ELF-1 (cell line): ENCODE data around the gene FMNL3.

Experiments used
- DNase-seq: peaks from one replicate; pipeline ENCODE4 v3.0.0-alpha.2; 2016; ENCODE audit warnings: low read depth, low spot score

Gene FMNL3

DNA sequence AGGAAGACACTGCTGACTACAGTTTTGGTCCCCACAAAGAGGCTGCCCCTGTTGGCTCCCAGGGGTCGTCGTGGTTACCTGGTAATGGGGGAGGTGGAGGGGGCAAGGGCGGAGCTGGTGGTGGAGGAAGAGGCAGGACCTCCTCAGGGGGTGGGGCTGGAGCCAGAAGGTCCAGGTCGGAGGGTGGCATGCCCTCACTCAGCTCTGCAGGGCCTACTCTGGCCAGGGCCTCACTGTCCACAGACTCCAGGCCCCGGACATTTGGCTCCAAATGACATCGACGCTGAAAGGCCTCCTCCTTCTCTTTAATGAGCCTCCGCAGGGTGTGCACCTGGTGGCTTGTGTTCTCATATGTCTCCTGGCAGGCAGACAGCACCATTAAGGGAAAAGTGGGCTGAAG is 55.4 kb downstream of the FMNL3 start:
- DNase-seq, result no peak

DNA sequence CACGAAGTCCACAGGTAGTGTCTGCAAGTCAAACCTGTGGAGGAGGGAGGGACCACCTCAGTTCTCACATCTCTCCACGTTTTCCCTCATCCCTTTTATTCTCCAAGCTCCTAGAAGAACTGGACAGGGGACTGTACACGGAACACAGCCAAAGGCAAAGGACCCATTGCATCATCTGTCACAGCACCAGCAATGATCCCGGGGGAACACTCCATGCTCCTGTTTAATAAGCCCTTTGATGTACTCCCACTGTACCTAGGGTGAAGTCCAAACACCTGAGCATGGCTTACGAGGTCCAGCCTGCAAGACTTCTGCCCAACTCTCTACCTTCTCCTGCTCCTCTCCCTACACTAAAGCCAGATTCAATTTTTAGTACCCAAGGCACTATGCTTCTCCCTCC is 57.3 kb downstream of the FMNL3 start:
- no peak for DNase-seq

DNA sequence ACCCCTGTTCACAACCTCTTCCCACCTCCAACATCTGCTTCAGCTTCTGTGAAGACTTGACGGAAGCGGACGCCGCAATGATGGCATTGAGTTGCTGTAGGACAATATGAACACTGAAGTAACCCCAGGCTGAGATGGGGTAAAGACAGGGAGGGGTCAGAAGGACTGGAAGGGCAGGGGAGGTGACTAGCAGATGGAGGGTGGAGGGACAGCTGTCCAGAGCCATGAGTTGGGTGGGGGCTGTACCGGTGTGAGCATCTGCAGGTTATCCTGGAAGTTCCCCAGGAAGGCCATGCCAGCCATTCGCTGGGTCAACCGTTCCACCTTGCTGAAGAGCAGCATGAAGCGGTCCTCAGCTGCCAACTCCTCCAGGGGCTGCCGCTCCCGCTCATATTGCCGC is 57.8 kb downstream of the FMNL3 start:
- no peak for DNase-seq

DNA sequence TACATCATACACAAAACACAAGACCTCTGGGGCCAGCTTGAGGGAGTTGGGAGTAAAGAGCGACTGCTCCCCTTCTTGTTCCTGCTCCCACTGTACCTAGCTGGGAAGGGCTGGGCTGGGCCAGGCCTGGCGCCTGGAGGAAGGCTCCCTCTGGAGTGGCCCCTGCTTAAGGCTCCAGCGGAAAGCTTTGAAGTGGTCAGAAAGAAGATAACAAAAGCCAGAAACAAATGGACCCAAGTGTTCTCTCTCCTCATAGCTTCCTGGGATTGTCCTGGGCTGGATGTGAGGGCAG is 58.5 kb downstream of the FMNL3 start:
- peak; percentile 37 for DNase-seq

DNA sequence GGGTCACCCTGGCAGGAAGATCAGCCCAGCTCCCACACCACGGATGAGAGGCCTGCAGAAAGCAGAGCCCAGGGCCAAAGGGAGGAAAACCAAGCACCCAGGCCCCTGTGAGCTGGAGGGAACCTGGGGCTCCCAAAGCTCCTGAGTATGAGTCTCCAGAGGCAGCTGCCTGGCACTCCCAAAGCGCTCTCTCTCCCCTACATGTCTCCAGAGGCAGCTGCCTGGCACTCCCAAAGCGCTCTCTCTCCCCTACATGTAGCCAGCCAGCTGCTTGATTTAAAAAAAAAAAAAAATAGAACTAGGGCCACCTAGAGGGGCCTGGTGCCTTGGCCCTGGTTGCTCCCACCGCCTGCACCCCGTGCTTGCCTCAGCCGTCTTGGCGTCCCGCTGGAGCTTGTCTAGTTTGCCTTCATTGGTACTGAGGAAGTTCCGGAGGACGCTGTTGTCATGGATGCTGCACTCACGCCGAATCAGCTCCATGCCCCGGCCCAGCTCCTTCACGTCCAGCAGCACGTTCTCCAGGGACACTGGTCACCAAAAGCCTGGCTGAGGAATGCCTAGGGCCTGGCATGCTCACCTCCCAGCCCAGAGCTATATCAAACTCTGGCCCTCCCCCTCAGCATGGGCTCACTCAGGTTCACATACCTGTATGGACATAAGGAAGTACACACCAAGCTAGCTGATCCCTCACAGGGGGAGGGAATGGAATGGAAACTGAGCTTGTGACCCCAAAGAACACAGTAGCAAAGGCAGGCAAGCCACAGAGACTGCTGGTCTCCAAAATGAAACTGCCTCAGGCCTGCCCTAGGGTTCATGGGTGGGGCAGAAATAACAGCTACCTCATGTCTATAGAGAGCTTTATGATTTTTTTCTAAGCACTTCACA is 59.1 kb downstream of the FMNL3 start:
- no peak for DNase-seq

DNA sequence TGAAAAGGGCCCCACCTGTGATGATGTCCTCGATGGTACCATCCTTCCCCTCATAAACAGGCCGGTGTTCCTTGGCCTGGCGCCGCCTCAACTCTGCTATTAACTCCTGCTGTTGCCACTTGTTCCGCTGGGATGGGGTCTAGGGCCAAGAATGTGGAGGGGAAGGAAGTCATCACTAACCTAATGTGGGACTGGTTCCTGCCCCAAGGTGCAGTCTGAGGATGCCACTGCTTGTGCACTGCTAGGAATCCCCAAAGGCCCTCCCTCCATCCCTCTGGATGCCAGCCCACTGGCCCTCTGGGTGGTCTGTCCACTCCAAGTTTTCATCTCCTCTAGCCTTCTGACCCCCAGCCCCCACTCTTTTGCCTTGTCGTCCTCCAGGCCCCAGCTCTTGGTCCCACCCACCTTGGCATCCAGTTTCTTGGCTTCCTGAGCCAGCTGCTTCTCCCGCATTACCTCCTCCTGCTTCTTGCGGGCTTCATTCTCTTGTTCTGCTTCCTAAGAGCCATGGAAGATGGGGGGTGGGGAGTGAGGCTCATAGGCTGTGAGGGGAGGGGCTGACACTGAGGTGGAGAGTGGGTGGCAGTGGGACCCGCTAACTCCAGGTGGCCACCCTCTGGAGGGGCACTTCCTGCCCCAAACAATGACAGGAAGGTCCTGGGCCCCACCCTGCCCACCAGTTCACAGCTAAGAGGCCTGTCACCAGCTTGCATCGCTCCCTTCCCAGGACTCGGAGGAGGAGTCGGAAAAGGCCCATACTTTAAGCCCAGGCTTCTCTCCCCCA is 60.1 kb downstream of the FMNL3 start:
- DNase-seq, result no peak

DNA sequence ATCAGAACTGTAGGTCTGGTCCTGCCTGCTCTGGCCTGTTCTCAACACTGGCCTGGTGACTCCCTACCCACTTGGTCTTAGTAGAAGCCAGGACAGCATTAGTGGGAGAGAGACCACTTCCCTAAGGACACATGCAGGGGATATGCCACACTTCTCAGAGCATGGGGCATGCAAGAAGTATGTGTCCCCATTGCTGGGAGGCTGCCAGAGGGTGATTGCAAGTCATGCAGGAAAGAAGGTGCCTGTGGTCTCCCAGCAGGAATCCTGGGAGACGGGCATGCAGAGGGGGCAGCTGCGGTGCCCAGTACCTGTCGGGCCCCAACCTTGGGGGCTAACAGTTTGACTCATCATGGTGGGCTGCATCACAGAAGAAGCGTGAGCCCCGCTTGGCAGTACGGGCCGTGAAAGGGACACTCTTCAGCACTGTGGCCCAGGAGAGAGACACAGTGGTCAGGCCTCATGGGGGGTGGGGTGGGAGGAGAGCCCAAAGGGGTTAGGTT is 60.8 kb downstream of the FMNL3 start:
- DNase-seq, result no peak

DNA sequence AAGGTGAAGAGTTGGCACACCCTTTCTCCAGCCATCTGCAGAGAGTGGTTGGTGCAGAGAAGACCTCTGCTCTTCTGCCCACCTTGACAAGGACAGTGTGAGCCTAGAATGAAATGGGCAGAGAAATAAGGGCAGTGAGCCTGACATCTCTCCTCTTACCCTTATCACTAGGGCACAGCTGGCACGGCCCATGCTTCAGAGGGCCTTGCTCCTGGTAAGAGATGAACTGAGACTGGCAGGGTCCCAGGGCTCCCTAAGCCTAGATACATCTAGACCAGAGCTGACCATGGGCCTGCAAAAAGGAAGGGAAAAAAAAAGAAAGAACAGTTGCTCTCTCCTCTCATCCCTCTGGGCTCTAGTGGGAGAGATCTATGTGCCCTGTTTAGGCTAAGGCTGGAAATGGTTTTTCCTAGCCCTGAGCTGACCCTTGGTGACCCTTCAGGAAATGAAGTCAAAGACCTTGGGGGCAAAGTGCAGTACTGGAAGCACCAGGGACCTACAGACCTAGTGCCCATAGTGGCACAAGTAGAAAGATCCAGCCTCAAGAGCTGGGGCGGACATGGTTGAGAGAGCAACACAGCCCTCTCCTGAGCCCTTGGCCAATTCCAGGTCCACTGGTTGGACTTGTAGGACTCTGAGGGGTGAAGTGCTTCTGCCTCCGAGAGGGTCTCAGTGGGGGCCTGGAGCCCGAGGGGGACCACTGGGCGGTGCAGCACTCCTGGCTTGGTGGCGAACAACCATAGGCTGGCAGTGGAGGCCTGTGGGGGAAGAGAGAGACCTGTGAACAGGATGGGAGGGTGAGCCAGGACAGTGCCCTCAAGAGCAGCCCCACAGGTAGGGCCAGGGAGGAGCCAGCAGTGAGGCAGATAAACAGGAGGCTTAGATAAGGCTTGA is 61.8 kb downstream of the FMNL3 start:
- no peak for DNase-seq

DNA sequence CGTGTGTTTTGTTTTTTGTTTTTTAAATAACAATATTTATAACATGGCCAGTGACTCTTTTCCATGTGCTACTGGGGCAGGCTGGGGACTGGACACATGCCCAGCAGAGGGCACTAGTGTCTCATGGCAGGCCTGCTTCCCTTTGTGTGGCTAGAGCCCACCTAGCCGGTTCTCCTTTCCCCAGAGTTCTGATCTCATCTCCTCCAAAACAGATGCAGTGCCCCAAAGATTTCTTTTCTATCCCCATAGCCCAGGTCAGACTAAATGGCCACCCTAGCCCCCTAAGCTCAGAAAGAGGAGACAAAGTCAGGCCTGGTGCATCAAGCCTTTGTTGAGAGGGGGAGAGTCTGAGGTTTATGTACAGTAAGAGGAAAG is 62.6 kb downstream of the FMNL3 start:
- DNase-seq, result peak; percentile 78

DNA sequence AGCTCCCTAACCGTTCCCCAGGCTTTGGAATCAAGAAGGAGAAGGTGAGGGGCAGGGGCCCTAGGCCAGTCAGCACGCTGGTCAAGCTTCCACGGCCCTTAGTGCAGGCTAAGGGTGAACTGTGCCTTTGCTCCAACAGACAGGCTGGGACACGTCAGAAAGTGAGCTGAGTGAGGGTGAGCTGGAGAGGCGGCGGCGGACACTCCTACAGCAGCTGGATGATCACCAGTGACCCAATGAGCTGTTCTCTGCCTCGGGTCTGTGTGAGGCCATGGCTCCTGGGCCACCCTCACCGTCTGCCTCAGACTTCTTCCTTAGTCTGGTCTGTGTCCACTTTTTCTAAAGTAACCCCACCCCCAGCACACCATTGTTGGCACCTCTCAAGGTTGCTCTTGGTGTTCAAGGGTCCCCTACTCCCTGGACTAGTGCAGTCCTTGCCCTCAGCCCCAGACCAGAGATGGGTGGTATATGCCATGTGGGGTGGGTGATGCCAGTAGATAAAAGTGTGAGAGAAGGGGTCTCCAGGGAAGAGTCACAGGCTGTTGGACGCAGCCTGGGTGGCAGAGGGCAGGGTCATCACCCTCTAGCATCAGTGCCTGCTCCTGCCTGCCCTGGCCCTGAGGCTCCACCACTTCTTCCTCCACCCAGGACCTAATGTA is 63.1 kb downstream of the FMNL3 start:
- DNase-seq, result no peak

DNA sequence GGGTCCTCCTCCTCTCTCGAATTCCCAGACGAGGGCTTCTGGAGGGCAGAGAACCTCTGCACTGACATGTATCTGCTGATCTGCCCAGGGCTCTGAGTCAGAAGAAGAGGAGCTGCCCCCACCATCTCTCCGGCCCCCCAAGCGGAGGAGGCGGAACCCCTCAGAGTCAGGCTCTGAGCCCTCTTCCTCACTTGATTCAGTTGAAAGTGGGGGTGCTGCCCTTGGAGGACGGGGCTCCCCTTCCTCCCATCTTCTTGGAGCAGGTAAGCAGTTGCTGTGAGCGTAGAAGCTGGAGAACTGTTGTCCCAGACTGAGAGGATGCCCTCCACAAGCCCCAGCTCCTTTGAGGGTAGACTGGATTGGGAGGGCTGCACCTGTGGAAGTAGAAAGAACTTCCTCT is 64.1 kb downstream of the FMNL3 start:
- DNase-seq, result no peak

DNA sequence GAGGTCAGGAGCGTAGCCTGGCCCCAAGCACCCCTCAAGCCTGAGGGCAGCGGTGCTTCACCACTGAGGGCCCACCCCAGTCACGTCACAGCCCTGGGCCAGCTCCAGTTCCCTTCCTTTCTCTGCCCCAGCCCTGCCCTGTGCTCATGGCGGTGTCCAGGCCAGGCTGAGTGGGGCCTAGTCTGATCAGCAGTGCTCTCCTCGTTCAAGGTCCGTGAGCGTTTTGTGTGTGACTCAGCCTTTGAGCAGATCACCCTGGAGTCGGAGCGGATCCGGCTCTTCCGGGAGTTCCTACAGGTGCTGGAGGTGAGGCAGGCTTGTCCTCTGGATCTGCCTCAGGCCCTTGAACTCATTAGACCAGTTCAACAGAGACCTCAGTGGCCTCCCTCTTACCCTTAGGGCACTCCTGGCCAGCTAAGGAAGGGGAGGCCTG is 64.8 kb downstream of the FMNL3 start:
- peak; percentile 83 for DNase-seq

DNA sequence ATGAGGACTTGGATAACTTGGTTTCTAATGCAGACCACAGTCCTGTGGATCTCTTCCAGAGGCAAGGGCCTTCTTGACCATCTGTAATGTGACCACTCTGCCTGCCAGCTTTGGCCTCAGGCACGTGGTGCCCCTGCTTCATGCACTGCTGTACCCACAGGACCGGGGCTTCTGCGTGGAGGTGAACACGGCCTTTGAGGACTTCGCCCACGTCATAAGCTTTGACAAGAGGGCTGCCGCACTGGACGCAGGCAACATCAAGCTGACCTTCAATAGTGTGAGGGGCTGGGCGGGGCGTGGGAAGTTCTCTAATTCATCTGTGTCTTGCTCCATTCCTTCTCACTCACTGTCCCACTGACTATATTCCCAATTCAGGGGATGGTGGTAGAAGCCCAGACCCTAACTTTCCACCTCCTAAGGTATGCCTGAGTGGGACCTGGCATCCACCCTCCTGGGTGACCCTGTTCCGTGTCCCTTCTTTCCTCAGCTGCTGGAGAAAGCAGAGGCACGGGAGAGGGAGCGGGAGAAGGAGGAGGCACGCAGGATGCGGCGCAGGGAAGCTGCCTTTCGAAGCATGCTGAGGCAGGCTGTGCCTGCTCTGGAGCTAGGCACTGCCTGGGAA is 65.3 kb downstream of the FMNL3 start:
- no peak for DNase-seq

DNA sequence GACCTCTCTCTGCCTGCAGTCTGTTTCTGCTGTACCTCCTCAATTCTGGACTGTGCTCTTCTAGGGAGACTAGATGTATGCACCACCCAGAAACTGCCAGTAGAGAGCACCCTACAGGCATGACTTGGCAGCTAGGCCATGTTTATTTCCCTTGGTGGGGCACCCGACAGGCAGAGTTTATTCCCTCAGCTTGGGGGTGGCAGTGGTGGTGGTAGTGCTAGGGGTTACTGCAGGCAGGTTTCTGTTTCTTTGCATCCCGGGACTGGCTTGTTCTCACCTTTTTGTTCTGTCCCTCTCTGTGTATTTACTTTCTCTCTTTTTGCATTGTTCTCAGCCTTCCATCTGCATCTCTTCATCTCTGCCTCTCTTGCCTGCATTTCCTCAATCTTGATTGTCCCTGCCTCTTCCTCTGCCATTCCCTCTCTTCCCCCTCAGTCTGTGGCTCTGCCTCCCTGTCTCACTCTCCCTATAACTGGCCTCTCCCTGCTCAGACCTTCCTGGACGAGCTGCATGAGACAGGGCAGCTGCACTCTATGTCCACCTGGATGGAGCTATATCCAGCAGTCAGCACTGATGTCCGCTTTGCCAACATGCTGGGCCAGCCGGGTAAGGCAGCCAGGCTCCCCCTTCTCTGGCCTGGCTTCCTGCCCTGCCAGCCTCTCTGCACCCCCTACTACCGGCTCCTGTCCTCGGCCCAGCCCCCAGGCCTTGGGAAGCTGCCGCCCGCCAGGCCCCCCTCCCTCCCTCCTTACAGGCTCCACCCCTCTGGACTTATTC is 70.0 kb downstream of the FMNL3 start:
- DNase-seq, result peak; percentile 58

DNA sequence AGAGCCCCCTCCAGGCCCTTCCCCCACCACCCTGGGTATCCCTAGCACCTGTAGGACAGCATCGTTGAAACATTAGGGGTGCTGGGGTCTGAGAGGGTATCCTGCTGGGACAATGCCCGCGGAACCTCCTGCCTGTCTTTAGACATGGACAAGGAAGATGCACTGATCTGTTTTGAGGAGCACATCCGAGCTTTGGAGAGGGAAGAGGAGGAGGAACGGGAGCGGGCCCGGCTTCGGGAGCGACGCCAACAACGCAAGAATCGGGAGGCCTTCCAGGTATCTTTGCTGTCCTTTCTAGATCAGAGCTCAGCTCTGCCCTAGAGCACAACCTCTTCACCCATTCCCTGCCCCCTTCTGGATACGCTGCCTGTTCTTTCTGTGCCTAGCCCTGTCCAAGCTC is 70.6 kb downstream of the FMNL3 start:
- DNase-seq, result no peak

DNA sequence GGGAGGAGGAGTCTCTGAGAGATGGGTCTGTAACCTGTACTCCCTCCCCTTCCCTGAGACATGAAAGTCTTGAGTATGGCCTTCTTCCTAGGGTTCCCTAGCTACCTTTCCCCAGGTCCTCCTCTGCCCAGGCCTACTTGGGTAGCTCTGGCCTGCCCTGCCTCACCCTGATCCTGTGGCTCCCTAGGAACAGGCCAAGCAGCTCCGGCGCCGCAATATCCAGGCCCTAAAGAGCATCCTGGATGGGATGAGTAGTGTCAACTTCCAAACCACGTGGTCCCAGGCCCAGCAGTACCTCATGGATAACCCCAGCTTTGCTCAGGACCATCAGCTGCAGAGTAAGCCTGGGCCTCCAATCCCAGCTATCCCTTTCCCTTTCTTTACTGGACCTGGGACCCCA is 71.5 kb downstream of the FMNL3 start:
- DNase-seq, result no peak

DNA sequence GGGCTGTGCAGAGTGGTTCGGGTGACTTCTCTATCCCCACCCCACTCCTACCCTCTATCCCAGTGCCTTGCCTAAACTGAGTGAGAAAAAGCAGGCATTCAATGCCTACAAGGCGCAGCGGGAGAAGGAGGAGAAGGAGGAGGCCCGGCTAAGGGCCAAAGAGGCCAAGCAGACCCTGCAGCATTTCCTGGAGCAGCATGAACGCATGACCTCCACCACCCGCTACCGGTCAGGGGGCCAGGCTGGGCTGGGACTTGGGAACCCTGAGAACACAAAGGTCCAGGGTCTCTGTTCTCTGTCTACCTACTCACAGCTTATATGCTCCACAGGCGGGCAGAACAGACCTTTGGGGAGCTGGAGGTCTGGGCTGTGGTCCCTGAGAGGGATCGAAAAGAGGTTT is 72.2 kb downstream of the FMNL3 start:
- DNase-seq, result no peak

DNA sequence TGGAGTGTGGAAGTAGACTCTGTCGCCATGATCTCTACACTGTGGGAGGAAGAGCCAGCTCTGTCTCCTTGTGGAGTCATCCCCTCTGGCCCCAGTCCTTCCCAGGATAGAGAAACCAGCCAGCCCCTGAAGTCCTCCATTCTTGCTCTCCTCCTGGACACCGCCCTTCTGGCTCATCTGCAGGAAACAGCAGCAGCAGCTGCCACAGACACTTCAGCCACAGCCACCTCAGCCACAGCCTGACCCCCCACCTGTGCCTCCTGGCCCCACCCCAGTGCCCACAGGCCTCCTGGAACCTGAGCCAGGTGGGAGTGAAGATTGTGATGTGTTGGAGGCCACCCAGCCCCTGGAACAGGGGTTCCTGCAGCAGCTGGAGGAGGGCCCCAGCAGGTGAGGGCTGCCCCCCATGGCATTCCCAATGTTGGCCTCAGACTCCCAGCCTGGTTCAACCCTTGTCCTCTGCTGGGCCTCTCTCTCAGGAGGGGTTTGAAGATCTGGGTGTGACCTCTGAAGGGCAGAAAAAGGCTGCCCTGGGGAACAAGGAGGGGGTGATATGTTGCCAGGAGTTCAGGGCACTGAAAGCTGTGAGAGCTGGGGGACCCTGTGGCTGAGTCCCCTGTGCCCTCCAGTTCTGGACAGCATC is 73.4 kb downstream of the FMNL3 start:
- no peak for DNase-seq

DNA sequence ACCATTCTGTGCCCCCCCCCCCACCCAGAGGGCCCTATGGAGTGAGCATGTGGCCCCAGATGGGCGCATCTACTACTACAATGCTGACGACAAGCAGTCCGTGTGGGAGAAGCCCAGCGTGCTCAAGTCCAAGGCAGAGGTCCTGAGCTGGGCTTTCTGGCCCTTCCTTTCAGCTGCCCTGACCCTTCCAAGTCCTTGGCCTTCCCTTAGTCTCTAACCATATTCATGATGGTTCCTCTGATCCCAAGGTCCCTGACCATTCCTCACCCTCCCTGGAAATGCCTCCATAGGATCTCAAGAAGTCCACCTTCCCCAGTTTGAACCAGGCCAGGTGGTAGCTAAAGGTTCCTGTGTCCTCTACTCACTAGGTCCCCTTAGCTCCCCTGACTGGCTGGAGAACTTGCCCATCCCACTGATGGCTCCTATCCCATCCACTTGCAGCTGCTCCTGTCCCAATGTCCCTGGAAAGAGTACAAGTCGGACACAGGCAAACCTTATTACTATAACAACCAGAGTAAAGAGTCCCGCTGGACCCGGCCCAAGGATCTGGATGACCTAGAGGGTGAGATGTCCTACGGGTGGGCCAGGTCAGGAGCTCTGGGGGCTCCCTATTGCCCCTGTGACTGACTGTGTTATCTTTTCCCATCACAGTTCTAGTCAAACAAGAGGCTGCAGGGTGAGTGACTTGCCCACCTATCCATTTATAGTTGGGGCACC is 74.1 kb downstream of the FMNL3 start:
- DNase-seq, result no peak
